Measurements from ENCODE around the gene FTMT. TPM values are rescaled to one million over a fixed set of nuclear protein-coding genes. Genes with fewer than 3 reads are reported as not detected.
"Not testable (repeated sequence)": the region's sequence is repeated elsewhere in the genome, so short reads cannot be mapped to it uniquely, and the experiment has no call there.

FTMT gene
- total RNA-seq (2014; rRNA removed; shearing (Covaris generic)), result not detected in 2 replicates

DNA sequence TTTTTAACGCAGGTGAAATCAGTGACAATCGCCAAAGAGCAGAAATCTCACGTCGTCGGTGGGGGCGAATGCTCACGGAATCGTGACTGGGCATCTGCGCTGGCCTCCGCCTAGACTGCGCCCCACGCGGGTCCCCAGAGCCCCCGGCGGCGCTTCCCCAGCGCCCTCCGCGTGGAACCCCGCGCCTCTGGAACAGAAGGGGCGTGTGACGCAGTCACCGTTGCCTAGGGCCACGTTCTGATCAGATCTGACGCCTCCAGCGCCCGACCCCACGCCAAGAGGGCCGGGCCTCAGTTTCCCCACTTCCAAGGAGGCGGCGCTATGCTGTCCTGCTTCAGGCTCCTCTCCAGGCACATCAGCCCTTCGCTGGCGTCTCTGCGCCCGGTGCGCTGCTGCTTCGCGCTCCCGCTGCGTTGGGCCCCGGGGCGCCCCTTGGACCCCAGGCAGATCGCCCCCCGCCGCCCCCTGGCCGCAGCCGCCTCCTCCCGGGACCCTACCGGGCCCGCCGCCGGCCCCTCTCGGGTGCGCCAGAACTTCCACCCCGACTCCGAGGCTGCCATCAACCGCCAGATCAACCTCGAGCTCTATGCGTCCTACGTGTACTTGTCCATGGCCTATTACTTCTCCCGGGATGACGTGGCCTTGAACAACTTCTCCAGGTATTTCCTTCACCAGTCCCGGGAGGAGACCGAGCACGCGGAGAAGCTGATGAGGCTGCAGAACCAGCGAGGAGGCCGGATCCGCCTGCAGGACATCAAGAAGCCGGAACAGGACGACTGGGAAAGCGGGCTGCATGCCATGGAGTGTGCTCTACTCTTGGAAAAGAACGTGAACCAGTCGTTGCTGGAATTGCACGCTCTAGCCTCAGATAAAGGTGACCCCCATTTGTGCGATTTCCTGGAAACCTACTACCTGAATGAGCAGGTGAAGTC, at the start of gene FTMT:
TSS of gene FTMT (plus strand) at position 240 of the 932 bp plus-strand sequence. CDS start at position 322, 82 bp downstream.
- peak; percentile 9 for DNase-seq
- no peaks in the 10 kb centered on the region for H3K36me3 ChIP-seq (replicated peaks; ENCODE audit: control insufficient read depth, insufficient read depth, low read length)
- no peaks in the 10 kb centered on the region for H3K27me3 ChIP-seq (ENCODE audit: control insufficient read depth, insufficient read depth, low read length)
- H3K4me3 ChIP-seq (ENCODE audit: insufficient read depth, low read depth, low read length), result no peak within 1 kb of the TSS

DNA sequence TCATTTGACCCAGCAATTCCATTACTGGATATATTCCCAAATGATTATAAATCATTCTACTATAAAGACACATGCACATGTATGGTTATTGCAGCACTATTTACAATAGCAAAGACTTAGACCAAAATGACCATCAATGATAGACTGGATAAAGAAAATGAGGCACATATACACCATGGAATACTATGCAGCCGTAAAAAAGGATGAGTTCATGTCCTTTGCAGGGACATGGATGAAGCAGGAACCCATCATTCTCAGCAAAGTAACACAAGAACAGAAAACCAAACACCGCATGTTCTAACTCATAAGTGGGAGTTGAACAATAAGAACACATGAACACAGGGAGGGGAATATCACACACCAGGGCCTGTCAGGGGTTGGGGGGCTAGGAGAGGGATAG, 46.4 kb upstream of the FTMT start:
- not testable (repeated sequence) for H3K4me3 ChIP-seq (ENCODE audit: insufficient read depth, low read depth, low read length); H3K36me3 ChIP-seq (replicated peaks; ENCODE audit: control insufficient read depth, insufficient read depth, low read length); DNase-seq; H3K27me3 ChIP-seq (ENCODE audit: control insufficient read depth, insufficient read depth, low read length)

DNA sequence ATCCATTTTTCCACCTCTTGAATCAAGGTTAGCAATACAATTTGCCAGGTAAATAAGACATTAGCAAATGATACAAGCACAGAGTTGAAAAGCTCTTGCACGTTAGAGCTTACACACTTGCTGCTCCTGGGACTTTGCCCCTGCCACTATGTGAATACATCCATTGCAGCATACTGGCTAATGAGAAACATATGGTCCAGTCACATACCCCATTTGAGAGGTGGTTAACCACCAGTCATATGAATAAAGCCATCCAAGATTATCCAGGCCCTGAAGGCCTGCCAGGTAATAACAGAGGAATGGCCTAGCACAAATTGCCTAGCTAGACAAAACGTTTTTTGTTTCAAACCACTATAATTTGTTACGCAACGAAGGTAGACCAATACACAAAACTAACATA, 45.8 kb upstream of the FTMT start:
- no peak for DNase-seq
- no peaks in the 10 kb centered on the region for H3K27me3 ChIP-seq (ENCODE audit: control insufficient read depth, insufficient read depth, low read length)
- no peaks in the 10 kb centered on the region for H3K36me3 ChIP-seq (replicated peaks; ENCODE audit: control insufficient read depth, insufficient read depth, low read length)
- no peak overlapping the region for H3K4me3 ChIP-seq (ENCODE audit: insufficient read depth, low read depth, low read length)

DNA sequence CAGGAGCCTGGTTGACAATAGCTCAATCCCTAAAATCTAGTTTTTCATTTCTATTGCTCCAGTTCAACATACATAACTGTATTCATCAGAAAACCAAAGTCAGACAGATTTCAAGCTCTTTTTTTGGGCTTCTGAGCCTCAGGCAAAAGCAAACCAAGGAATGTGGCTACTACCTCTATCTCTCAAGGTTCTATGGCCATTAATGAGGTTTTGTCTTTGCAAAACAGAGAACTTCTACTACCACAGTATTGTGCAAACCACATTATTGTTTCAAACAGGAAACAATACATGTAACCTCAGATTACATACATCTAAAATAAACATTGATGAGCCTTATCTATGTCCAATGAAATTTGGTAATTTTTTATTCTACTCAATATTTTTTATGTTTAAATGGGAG, 35.5 kb upstream of the FTMT start:
- DNase-seq, result no peak
- no peaks in the 10 kb centered on the region for H3K36me3 ChIP-seq (replicated peaks; ENCODE audit: control insufficient read depth, insufficient read depth, low read length)
- H3K4me3 ChIP-seq (ENCODE audit: insufficient read depth, low read depth, low read length), result no peak overlapping the region
- no peaks in the 10 kb centered on the region for H3K27me3 ChIP-seq (ENCODE audit: control insufficient read depth, insufficient read depth, low read length)

DNA sequence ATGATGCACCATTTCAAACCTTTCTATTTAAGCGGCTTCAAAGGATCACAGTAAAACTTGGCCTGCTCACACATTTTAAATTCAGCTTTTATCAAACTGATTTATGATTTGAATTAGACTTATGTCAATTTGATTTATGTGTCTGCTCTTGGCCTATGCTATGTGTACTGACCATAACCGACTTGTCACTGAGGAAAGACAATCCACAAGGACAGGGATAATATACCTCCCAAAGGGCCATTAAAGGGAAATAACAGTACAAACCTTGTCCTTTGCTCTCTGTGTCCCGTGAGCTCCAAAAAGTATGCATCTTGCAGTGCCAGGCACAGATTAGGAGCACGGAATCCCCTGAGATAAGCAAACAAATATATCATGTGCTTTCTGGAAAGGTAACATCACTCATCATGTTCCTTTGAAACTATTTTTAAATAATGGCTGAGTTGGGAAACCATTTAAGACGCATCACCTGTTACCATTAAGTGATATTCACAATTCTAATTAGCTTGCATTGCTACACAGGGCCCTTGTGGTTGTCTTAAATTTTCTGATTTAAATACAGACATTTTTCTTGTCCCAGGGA, 31.9 kb upstream of the FTMT start:
- Histone ChIP-seq H3K36me3 (replicated peaks; ENCODE audit: control insufficient read depth, insufficient read depth, low read length) (no peaks in the 10 kb centered on the region), H3K27me3 (ENCODE audit: control insufficient read depth, insufficient read depth, low read length) (no peaks in the 10 kb centered on the region), H3K4me3 (ENCODE audit: insufficient read depth, low read depth, low read length) (no peak overlapping the region)
- DNase-seq, result no peak

DNA sequence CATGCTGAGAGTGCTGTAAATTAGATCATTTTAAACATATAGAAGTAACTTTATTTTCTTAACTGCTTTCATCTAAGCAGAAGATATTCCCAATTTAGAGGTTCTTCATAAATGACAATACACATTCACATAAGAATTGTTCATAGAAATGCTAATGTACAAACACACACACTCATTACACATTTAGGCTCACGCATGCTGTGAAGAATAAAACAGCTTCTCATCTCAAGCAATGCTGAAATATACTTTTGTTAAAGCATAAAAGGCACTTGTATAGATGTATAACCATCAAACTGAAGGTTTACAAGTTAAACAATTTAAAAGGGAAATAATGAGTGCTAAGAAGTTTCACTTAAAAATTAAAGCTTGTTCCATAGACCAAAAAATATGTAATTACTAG, 18.1 kb upstream of the FTMT start:
- no peaks in the 10 kb centered on the region for H3K36me3 ChIP-seq (replicated peaks; ENCODE audit: control insufficient read depth, insufficient read depth, low read length)
- no peak overlapping the region for H3K4me3 ChIP-seq (ENCODE audit: insufficient read depth, low read depth, low read length)
- no peaks in the 10 kb centered on the region for H3K27me3 ChIP-seq (ENCODE audit: control insufficient read depth, insufficient read depth, low read length)
- no peak for DNase-seq

DNA sequence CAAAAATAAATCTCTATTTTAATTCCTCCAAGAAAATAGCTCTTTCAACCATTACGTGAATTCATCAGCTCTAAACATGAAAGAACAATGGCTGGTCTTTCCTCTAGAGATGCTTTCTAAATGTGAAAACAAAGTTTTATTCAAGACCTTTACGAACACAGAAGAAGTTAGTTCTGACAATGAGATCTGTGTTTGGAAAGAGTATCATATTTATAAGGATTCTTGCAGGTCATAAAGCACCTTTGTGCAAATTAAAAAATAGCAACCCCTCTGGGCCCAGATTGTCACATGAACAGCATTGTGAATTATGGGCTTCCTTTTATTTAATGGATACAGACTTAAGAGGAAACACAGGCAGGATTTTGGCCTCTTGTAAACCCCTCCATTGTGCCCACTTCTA, 17.7 kb upstream of the FTMT start:
- H3K36me3 ChIP-seq (replicated peaks; ENCODE audit: control insufficient read depth, insufficient read depth, low read length), result no peaks in the 10 kb centered on the region
- H3K4me3 ChIP-seq (ENCODE audit: insufficient read depth, low read depth, low read length), result no peak overlapping the region
- no peaks in the 10 kb centered on the region for H3K27me3 ChIP-seq (ENCODE audit: control insufficient read depth, insufficient read depth, low read length)
- no peak for DNase-seq

DNA sequence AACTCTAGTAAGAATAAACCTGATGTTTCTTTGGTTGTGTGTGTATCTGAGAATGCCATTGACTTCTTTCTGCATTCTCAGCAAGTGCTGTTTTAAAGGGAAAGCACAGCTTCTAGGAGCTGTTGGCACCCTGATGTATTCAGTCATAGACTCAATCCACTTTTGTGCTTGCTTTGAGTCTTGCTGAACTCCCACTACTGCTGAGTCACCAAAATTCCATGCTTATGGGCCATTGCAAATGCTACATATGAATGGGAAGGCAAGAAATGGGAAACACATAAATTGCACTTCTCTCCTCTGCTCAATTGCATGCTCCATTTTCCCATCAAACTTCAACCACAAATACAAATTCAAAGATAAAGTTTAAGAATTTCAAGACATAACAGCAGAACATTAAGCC, 9.8 kb upstream of the FTMT start:
- Histone ChIP-seq H3K27me3 (ENCODE audit: control insufficient read depth, insufficient read depth, low read length) (no peaks in the 10 kb centered on the region), H3K4me3 (ENCODE audit: insufficient read depth, low read depth, low read length) (no peak overlapping the region), H3K36me3 (replicated peaks; ENCODE audit: control insufficient read depth, insufficient read depth, low read length) (no peaks in the 10 kb centered on the region)
- DNase-seq, result no peak

DNA sequence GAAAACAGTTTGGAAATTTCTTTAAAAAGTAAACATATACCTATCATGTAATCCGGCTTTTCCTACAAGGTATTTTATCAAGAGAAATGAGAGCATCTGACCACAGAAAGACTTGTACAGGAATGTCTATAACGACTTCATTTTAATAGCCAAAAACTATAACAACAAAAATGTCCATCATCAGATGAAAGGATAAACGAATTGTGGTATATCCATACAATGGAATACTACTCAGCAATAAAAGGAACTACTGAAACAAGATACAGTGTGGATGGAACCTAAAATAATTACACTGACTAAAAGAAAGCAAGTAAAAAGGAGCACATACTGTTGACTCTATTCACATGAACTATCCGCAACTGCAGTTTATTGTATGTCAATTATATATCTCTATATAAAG, 1.4 kb upstream of the FTMT start:
- no peak for DNase-seq

DNA sequence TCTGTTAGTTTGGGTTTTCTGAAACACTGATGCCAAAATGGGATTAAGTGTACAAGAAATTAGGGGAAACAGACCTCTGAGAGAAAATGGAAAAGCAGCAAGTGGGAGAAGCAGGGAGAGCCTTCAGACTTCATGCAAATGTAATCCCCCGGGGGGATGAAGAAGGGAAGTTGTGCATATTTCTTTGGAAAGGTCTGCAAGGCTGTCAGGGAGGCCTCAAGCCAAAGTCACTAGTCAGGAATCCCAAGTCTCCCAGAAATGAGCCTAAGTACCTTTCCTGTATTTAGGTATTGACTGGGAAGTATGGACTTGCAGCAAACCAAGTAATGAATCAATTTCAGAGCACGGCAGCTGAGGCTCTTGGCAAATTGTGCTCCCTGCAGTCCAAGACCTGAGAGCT, 2.2 kb downstream of the FTMT start:
- peak; percentile 29 for DNase-seq
- H3K36me3 ChIP-seq (replicated peaks; ENCODE audit: control insufficient read depth, insufficient read depth, low read length), result no peaks in the 10 kb centered on the region
- no peaks in the 10 kb centered on the region for H3K27me3 ChIP-seq (ENCODE audit: control insufficient read depth, insufficient read depth, low read length)
- H3K4me3 ChIP-seq (ENCODE audit: insufficient read depth, low read depth, low read length), result no peak overlapping the region

More for the DNA sequence above, 1.4 kb upstream of the FTMT start:
- Histone ChIP-seq H3K27me3 (ENCODE audit: control insufficient read depth, insufficient read depth, low read length) (no peaks in the 10 kb centered on the region), H3K4me3 (ENCODE audit: insufficient read depth, low read depth, low read length) (no peak overlapping the region), H3K36me3 (replicated peaks; ENCODE audit: control insufficient read depth, insufficient read depth, low read length) (no peaks in the 10 kb centered on the region)

DNA sequence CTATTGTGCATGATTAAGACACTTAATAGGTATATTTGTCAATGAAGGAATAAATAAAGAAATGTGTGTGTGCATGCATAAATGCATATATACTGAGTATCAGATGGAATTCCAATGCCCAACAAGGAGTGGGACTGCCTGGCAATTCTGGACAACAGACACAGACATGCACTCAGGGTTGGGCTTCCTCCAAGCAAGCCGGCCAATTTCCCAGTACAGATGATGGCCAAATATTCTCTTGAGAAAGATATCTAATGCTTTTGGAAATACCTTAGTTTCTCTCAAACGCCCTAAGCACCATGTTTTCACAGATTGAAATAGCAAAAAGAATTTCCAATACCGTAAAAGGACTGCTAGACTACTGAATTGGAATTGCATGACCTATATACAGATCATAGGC, 11.1 kb downstream of the FTMT start:
- Histone ChIP-seq H3K4me3 (ENCODE audit: insufficient read depth, low read depth, low read length) (no peak overlapping the region), H3K27me3 (ENCODE audit: control insufficient read depth, insufficient read depth, low read length) (no peaks in the 10 kb centered on the region), H3K36me3 (replicated peaks; ENCODE audit: control insufficient read depth, insufficient read depth, low read length) (no peaks in the 10 kb centered on the region)
- no peak for DNase-seq

DNA sequence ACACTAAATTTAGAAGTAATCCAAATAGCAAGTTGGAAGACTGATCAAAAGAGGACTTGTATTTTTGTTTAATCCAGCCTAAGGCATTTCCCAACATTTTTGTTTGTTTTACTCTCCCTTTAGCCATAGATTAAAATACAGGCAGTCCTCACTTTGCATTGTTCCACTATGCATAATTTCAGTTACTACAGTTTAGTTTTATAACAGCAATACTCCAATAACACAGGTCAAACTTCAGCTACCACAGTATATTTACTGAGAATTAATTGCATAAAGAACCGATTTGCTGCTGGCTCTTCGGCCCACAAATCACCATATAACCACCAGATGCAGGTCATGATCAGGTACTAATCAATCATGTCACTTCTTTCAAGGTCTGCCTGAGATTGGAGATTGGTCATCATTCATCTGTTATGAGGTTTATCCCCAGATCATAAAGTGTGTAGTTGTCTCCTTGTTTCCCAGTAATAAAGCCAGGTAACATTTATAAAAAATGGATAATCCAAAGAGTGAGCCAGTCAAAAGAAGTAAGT, 12.1 kb downstream of the FTMT start:
- Histone ChIP-seq H3K27me3 (ENCODE audit: control insufficient read depth, insufficient read depth, low read length) (no peaks in the 10 kb centered on the region), H3K36me3 (replicated peaks; ENCODE audit: control insufficient read depth, insufficient read depth, low read length) (no peaks in the 10 kb centered on the region), H3K4me3 (ENCODE audit: insufficient read depth, low read depth, low read length) (no peak overlapping the region)
- DNase-seq, result no peak

DNA sequence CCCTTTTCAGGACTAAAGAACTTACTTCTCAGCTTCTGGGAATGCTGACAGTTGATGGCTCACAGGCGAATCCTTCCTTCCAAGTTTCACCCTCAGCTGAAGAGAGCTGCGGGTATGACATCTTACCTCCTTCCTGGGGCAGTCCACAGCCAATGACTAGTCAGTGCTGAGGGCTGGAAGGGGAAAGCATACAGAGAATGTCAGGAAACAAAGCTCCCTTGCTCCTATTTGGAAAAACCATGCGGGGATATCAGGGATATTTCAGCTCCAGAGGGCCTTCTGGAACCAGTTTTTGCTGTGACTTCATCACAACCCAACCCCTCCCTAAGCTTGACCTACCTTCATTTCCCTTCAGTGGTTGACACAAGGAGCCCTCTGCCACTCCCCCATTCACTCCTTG, 15.7 kb downstream of the FTMT start:
- Histone ChIP-seq H3K36me3 (replicated peaks; ENCODE audit: control insufficient read depth, insufficient read depth, low read length) (no peaks in the 10 kb centered on the region), H3K27me3 (ENCODE audit: control insufficient read depth, insufficient read depth, low read length) (no peaks in the 10 kb centered on the region), H3K4me3 (ENCODE audit: insufficient read depth, low read depth, low read length) (no peak overlapping the region)
- DNase-seq, result peak; percentile 4

DNA sequence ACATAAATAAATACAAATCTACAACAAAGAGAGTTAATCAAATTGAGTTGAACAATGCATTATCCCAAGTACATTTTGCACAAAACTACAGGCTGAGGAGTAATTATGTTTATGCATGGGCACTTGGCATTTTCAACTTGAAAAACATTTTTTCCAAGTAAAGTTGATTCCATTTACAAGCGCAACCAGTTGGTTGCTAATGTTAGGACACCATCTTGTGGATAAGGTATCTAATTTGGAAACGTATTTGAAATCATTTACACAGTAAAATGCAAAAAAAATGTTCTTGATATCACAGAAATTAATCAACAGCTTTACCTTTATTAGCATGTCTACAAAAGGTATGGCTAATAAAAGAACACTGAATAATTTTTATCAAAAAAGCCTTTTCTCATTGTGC, 18.8 kb downstream of the FTMT start:
- Histone ChIP-seq H3K27me3 (ENCODE audit: control insufficient read depth, insufficient read depth, low read length) (no peaks in the 10 kb centered on the region), H3K36me3 (replicated peaks; ENCODE audit: control insufficient read depth, insufficient read depth, low read length) (no peaks in the 10 kb centered on the region), H3K4me3 (ENCODE audit: insufficient read depth, low read depth, low read length) (no peak overlapping the region)
- no peak for DNase-seq

DNA sequence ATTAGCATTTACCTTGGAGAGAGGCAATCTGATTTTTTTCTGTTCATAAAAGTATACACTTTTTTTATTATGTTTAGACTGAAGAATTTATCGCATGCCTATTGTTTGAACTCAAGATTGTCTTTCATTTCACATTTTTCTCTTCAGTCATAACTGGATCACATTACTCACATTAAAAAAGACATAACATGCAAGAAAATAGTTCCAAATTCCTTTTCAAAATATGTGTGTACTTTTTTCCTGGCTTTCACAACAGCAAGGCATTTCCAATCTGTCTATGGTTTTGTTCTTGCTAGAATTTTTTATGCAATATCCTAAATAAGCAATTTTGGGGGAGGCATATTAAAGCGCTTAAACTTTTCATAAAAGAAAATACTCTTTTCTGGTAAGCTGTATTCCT, 21.2 kb downstream of the FTMT start:
- no peak for DNase-seq
- Histone ChIP-seq H3K27me3 (ENCODE audit: control insufficient read depth, insufficient read depth, low read length) (no peaks in the 10 kb centered on the region), H3K4me3 (ENCODE audit: insufficient read depth, low read depth, low read length) (no peak overlapping the region), H3K36me3 (replicated peaks; ENCODE audit: control insufficient read depth, insufficient read depth, low read length) (no peaks in the 10 kb centered on the region)
